GM19395 (cell line): ENCODE data around the gene KIF26B.
A peak's percentile ranks its signal among the peaks of the same experiment; 100 is the strongest.
"Not testable (repeated sequence)": the region's sequence is repeated elsewhere in the genome, so short reads cannot be mapped to it uniquely, and the experiment has no call there.

ENCODE experiments used
- ATAC-seq: cut with Tn5 transposase; IDR thresholded peaks from one replicate; pipeline ENCODE4 v1.9.1; 2021; ENCODE audit warnings: mild to moderate bottlenecking, moderate library complexity; ENCODE audit not compliant: unreplicated experiment

Gene KIF26B

GRCh38 chr1:245663373-245663772, 508.6 kb downstream of the KIF26B start:
- ATAC-seq = no peak

- no peak for ATAC-seq
These were observed 509.1 kb downstream of the KIF26B start for GRCh38 chr1:245663841-245664240.

DNA sequence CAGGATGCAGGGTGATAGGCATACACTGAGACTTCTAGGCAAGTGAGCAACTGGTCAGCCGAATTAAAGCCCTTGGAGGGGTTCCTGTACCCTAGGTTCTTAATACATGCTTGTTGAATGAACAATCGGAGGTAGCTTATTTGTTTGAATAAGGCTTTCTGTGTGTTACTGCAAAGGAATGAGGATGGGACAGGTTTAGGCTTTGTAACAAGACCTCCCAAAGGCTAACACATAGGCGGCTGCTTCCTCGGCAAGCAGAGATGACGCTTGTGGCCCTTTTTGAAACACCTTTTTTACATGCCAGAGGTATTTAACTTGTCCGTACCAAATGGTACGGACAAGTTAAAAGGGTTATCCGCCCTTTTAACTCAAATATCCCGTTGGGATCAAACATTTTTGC, 511.6 kb downstream of the KIF26B start:
- no peak for ATAC-seq

DNA sequence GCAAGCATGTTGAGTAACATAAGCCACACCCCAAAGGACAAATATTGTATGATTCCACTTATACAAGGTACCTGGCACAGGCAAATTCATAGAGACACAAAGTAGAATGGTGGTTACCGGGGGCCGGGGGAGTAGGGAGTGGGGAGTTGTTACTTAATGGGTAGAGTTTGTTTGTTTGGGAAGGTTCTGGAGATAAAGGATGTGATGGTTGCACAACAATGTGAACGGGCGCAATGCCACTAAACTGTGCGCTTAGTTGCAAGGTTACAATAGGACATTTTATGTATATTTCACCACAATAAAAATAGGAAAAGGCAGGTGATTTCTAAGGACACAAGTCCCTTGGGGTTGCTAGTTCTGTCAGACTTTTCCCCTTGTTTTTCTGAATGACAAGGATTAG, 516.6 kb downstream of the KIF26B start:
- ATAC-seq = no peak

DNA sequence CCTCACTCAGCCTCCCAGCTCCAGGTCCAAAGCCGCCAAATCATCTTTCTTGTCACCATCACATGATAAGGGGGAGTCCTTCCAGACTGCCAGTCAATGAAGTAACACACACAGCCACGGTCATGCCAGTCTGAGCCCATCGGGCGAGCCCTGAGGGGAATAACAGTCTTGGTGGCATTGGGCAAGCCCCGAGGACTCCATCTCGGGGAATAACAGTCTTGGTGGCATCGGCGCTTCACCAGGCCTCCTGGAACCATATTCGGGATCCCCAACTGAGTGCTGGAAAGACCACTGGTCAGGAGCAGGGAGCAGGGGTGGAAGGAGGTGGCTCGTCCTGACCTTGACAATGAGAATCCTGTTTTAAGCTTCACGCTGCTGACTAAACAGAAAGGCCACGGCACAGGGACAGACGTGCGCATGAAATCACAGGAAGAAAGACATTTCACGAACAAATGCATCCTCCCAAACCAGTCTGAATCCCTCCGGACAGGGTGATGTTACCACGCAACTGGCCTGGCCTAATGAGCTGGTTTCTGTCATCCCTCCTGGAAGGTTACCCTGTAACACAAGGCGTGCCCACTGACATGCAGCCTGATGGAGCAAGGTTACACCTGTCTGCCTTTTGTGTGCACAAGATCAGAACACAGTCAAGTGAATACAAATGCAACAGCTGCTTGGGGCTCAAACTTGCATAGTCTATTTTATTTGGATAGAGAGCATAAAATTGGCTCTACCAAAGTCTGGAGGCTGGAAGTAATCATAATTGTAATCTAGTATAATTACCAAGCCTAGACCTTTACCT, 517.4 kb downstream of the KIF26B start:
- ATAC-seq = no peak

GRCh38 chr1:245672836-245673656, 518.3 kb downstream of the KIF26B start:
- not testable (repeated sequence) for ATAC-seq

DNA sequence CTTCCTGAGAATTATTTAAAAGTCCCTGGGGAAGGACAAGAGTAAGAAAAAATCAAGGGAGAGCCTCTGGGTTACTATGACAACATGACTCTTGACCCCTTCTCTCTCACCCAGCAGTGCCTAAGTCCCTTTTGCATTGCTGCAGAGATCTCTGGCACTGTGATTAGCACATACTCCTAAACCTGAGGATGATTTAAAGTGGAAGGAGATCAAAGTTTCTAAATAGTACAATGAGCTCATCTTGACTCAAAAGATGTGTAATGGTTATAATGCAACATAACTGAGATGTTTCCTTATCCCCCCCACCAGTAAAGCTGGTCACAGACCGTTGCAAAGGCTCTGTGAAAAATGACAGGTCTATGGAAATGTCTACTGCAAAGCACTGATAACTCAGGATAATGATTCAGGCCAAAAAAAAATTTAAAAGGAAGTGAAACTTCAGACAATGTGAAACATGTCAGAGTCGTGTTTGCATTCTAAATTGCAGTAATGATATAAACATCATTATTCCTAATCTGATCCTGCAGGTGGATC, 519.2 kb downstream of the KIF26B start:
- ATAC-seq = peak; percentile 85

DNA sequence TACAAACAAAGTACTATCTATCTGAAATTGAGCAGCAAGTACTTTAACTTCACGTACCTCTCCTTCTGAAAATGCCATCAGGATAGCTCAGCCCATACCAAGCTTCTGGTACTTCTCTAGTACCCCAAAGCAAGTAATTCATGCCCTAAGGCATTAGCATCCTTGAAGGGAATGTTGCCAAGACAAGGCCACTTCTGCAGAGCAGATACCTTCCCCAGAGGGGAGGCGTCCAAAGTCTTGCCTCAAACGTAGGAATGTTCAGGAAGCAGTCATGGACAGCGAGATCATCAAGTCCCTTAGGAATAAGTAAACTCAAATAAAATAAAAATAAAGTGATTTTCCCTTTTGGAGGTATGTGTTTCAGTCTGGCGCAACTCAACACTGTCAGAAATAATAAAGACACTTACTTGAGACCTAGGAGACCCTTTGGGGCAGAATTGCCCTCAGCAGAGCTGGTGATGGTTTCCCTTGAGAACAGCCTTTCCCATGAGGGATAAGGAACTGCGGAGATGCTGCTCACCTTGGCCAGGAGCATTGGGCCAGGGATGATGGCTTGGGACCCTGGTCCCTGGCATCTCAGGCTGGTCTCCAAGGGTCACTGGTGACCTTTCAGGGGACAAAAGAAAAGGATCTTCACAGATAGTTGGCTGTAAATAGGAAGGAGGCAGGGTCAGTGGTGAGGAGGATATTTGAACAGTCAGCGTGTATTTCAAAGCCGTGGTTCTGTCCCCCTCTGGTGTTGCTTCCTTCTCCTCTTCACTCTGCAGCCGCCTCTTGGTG, 522.9 kb downstream of the KIF26B start:
- no peak for ATAC-seq

DNA sequence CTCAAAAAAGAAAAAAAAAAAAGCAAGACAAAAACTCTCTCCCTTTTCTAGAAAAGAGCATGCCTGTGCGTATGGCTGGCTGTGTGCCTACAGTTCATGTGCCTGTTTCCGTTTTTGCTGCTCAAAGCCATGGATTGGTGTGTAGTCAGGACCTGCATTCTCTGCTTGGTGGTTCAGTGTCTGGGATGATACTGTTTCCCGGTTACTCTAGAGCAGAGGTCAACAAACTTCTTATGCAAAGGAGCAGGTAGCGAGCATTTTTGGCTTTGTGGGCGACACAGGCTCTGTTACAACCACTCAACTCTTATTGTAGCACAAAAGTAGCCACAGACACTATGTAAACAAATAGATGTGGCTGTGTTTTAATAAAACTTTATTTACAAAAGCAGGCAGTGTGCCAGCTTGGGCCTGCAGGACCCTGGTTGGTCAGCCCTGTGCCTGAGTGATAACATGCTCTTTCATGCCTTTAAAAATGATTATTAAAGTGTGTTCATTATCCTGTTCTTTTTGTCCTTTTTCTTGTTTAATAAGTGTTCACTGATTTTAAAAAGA, 524.2 kb downstream of the KIF26B start:
- no peak for ATAC-seq

DNA sequence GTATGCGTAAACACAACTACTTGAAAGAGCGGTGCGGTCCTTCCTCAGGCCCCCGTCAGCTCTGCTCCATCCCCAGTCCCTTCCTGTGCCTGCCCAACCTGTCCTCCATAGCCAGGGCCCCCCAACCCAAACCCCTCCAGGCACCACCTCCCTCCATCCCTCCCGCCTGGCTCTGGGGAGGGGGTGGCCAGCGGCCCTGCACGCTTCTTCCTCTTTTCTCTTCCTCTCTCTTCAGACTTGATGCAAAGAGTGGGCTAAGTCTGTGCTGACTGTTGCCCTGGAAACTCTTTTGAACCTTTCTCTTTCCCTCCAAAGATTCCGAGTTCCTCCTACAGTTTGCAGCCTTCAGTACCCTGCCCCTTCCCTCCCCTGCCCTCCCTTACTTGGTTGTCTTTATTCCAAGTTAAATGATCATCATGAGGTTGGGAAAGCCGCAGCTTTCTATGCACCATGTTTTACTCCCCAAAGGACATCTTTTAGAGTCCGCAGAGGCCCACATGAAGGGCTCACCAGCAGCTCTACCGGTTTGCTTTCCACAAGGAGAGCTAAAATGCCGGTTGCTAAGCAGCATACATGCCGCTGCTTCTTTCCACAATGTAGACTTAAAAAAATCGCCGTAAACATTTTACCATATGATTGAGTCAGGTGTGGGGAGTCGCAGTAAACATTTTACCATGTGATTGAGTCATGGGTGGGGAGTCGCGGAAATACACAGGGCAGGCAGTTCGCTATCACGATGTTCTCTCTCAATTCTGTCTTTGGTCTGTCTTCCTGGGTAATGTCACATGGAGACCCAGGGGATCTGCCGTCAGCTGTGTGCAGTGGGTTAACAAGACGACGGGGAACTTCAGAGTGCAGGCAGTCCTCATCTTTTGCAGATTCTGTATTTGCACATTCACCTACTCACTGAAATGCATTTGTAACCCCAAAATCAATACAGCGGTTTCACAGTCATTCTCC, 525.3 kb downstream of the KIF26B start:
- no peak for ATAC-seq

- no peak for ATAC-seq
These were observed 528.1 kb downstream of the KIF26B start for GRCh38 chr1:245682638-245683628.

DNA sequence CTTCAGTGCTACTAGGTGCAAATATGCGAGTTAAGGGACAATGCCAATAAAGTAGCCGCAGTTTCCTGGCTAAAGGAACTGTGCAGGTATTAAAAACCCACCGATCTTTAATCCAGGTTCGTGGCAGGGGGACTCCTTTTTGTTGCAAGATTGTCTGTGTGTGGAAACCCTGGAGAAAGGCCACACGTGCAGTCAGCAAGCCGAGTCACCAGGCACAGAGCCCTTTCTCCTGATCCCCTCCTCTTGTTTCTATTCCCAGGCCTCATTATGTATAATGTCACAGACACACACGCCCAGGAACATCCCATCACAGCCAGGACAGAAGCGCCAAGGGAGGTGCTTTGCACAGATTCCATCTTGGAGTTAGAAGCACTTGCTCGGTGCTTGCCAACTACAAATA, 528.9 kb downstream of the KIF26B start:
- no peak for ATAC-seq

GRCh38 chr1:245684166-245684565, 529.4 kb downstream of the KIF26B start:
- ATAC-seq = no peak

GRCh38 chr1:245684571-245684970, 529.8 kb downstream of the KIF26B start:
- ATAC-seq = no peak

- ATAC-seq = no peak
These were observed 530.5 kb downstream of the KIF26B start for GRCh38 chr1:245685111-245685810.

DNA sequence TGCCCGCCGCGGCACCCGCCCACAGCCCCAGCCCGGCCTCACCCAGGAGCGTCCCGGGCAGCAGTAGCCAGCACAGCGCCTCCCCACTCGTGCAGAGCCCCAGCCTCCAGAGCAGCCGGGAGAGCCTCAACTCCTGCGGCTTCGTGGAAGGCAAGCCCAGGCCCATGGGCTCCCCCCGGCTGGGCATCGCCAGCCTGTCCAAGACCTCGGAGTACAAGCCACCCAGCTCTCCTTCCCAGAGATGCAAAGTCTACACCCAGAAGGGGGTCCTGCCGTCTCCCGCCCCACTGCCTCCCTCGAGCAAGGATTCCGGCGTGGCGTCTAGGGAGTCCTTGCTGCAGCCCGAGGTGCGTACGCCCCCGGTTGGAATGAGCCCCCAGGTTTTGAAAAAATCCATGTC, 531.2 kb downstream of the KIF26B start:
- ATAC-seq = no peak

DNA sequence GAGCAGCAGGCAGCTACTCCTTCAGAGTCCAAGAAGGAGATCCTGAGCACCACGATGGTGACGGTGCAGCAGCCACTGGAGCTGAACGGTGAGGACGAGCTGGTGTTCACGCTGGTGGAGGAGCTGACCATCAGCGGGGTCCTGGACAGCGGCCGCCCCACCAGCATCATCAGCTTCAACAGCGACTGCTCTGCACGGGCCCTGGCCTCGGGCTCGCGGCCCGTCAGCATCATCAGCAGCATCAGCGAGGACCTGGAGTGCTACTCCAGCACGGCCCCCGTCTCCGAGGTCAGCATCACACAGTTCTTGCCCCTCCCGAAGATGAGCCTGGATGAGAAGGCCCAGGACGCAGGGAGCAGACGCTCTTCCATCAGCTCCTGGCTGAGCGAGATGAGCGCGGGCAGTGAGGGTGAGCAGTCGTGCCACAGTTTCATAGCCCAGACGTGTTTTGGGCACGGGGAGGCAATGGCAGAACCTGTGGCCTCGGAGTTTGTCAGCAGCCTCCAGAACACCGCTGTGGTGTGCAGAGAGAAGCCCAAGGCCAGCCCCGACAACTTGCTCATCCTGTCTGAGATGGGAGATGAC, 531.8 kb downstream of the KIF26B start:
- ATAC-seq = no peak
